ENCODE data around the gene CELF2.

CELF2 gene

DNA sequence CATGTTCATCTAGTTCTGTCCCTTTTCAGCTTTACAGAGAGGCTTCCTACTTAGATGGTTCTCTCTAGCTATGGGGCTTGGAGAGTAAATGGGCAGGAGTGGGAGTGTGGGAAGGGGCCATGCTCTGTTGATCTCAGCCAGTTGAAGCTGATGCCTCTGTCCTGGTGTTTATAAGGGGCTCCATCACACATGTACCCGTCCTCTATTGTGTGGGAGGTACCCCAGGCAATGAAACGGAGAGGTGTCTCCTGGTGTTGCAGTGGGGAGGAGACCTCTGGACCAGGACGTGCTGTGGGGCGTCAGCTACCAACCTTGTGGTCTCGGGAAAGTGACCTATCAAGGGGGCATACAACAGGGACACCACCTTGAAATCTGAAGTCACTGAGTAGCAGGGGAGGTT is 173.5 kb downstream of the CELF2 start:
- Histone ChIP-seq H3K4me3 (ENCODE audit: low read depth, low read length) (no peak overlapping the region), H3K9me3 (no peaks in the 10 kb centered on the region), H3K36me3 (no peaks in the 10 kb centered on the region), H3K4me1 (no peaks in the 10 kb centered on the region), H3K27me3 (no peaks in the 10 kb centered on the region)
- TF ChIP-seq CTCF (IDR thresholded peaks at IDR 0.05; ENCODE audit: low read depth, low read length): no peak
- no peak for DNase-seq

DNA sequence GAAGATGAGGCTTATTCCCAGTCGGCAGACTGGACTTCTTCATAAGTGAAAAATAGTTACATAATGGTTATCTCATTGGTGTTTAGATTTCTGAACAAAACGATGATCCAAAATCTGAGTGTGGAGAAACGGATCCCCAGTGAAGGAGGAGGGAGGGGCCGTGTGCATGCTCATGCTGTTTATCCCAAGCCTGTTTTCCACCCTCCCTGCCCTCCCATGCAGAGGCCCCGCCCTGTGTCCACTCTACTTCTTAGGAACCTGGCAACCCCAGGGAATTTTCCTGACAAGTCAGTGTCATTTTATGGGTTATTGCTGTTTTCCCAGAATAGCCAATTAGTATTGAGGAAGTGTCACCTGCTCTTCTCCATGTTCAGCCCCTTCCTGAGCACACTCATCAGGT is 174.0 kb downstream of the CELF2 start:
- no peak for DNase-seq
- H3K4me3 ChIP-seq (ENCODE audit: low read depth, low read length): no peak overlapping the region
- no peaks in the 10 kb centered on the region for H3K4me1 ChIP-seq
- no peaks in the 10 kb centered on the region for H3K27me3 ChIP-seq
- no peak for TF ChIP-seq CTCF (IDR thresholded peaks at IDR 0.05; ENCODE audit: low read depth, low read length)
- H3K36me3 ChIP-seq: no peaks in the 10 kb centered on the region
- H3K9me3 ChIP-seq: no peaks in the 10 kb centered on the region

DNA sequence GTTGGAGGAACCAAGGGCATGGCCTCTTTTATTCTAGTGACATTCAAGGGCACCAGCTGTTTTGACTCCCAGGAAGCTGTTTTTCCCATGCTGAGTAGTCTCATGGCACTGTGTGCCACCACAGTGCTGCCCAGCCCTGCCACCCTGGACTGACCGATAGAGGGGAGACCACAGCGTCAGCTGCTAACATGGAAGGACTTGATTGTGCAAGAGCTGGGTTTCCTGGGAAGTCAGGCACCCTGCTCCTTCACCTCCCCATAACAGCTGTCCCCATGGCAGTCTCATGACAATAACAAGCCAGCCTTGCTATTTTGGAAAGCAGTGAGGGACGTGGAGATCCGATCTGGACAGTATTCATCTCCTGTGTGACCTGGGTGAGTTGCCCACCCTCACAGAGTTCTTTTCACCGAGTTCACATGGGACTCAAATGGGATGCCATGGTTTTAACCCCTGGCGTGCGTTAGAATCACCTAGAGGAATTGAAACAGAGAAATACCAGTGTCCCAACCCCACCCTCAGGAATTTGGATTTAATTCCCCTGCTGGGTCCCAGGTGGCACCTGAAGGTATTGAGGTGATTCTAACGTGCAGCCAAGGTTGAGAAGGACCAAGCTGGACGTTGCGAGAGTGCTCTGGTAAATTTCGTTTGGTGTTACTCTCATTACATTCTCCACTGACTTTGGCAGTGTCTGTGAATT is 174.8 kb downstream of the CELF2 start:
- Histone ChIP-seq H3K27me3 (no peaks in the 10 kb centered on the region), H3K4me1 (no peaks in the 10 kb centered on the region), H3K9me3 (no peaks in the 10 kb centered on the region), H3K4me3 (ENCODE audit: low read depth, low read length) (no peak overlapping the region), H3K36me3 (no peaks in the 10 kb centered on the region)
- no peak for DNase-seq
- no peak for TF ChIP-seq CTCF (IDR thresholded peaks at IDR 0.05; ENCODE audit: low read depth, low read length)

- no peaks in the 10 kb centered on the region for H3K36me3 ChIP-seq
- no peak for DNase-seq
- H3K27me3 ChIP-seq: no peaks in the 10 kb centered on the region
- H3K4me1 ChIP-seq: no peaks in the 10 kb centered on the region
- H3K4me3 ChIP-seq (ENCODE audit: low read depth, low read length): no peak overlapping the region
- H3K9me3 ChIP-seq: no peaks in the 10 kb centered on the region
- no peak for TF ChIP-seq CTCF (IDR thresholded peaks at IDR 0.05; ENCODE audit: low read depth, low read length)
Measured at GRCh38 chr10:11193001-11193551, 175.4 kb downstream of the CELF2 start.

- no peaks in the 10 kb centered on the region for H3K9me3 ChIP-seq
- H3K4me3 ChIP-seq (ENCODE audit: low read depth, low read length): no peak overlapping the region
- H3K36me3 ChIP-seq: no peaks in the 10 kb centered on the region
- no peak for TF ChIP-seq CTCF (IDR thresholded peaks at IDR 0.05; ENCODE audit: low read depth, low read length)
- no peaks in the 10 kb centered on the region for H3K27me3 ChIP-seq
- no peak for DNase-seq
- H3K4me1 ChIP-seq: no peaks in the 10 kb centered on the region
Measured at GRCh38 chr10:11194859-11195586, 177.4 kb downstream of the CELF2 start.

GRCh38 chr10:11195623-11196022 is 178.0 kb downstream of the CELF2 start:
- no peaks in the 10 kb centered on the region for H3K9me3 ChIP-seq
- H3K4me1 ChIP-seq: no peaks in the 10 kb centered on the region
- H3K27me3 ChIP-seq: no peaks in the 10 kb centered on the region
- TF ChIP-seq CTCF (IDR thresholded peaks at IDR 0.05; ENCODE audit: low read depth, low read length): no peak
- H3K36me3 ChIP-seq: no peaks in the 10 kb centered on the region
- no peak for DNase-seq
- H3K4me3 ChIP-seq (ENCODE audit: low read depth, low read length): no peak overlapping the region

Measured in BE2C (cell line).